Umbilical cord (tissue), 2 donors: Measurements from ENCODE around the gene AIP. TPM values are rescaled to one million over a fixed set of nuclear protein-coding genes. Genes with fewer than 3 reads are reported as not detected.
"Not testable (repeated sequence)": the region's sequence is repeated elsewhere in the genome, so short reads cannot be mapped to it uniquely, and the experiment has no call there.

Source experiments
- DNase-seq: peaks from one replicate; pipeline ENCODE4 v3.0.0-alpha.2; 2015; ENCODE audit warnings: low spot score
- total RNA-seq: library from RNA; depleted of rRNA; stranded (reverse); fragments of >200 nt; gene quantifications from one replicate; pipeline ENCODE4 v1.2.3, GENCODE V29; 2014; ENCODE audit warnings: low replicate concordance; ENCODE audit not compliant: insufficient read depth

Gene AIP
- total RNA-seq, 1 donor from 2014 or later: 78.0 TPM

GRCh38 chr11:67505605-67506396 is 23.0 kb downstream of the AIP start:
- DNase-seq: peak; percentile 90

DNA sequence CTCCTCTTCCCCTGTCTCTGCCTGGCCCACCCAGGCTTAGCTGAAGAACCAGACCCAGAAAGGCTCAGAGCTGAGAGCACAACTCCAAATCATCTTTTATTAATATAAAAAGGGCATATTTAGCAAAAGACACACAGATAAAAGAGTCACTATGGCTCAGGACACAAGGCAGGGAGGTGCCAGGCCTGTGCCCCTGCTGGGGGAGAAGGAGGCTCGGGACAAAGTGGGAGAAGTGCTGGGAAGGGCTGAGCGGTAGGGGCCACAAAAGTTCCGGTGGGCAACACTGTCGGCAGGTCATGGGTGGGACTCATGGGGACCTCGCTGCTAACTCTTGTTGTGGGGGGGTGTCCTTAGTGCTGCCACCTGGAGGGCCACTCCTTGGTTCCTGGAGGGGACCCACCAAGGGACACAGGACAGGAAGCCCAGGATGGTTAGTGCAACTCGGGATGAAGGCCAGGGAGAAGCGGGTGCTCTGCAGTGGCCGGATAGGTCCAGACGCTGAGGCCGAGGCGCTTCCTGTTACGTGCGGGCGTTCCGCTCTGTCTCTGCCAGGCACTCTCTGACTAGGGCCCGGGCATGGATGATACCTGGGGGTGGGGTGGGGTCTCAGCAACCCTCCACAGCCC is 23.7 kb downstream of the AIP start:
- no peak for DNase-seq

- DNase-seq: no peak
Measured at GRCh38 chr11:67507242-67507863, 24.5 kb downstream of the AIP start.

DNA sequence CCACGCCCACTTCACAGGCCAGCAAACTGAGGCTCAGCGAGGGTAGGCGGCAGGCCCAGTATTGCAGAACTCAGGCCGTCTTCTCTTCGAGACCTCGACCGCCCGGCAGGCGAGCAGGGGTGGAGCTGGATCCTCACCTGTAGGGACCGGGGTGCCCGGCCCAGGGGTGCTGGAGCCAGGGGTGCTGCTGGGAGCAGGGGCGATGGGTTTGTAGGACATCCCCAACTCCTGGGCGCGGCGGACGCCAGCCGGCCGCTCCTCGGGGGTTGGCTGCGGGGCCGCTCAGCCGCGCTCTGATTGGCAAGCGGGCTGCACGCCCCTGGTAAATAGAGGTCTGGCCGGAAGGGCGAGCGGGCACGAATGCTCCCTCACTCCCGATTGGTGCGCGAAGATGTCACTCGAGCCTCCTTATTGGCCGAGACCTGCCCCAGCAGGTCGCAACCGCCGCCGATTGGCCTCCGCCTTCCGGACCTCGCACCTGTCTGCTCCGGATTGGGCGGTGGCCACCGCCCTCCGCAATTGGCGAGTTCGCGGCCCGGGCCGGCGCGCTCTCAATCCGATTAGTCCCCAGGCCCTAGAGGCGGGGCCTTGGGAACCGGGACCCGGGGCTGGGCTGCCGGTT is 25.1 kb downstream of the AIP start, which contains the start of gene CDK2AP2:
Gene CDK2AP2 (minus strand): TSS at position 299 of the 622 bp plus-strand sequence. CDS start 80 bp downstream, at position 219.
- peak; percentile 98 for DNase-seq

GRCh38 chr11:67508486-67509121 is 25.8 kb downstream of the AIP start:
- DNase-seq: peak; percentile 98

DNA sequence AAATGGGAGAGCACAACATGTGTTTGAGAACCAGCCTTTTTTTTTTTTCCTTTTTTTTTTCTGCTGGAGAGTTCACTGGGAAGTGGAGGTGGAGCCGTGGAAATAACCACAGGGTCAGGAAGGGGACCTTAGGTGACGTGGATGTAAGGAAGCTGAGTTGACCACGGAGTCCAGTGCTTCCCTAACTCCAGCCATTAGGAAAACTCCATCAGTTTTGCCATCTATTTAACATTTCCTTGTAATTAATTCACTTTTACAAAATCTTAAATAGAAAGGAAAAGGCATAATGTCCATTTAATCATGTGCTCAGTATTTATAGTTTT is 27.2 kb downstream of the AIP start:
- DNase-seq: no peak

DNA sequence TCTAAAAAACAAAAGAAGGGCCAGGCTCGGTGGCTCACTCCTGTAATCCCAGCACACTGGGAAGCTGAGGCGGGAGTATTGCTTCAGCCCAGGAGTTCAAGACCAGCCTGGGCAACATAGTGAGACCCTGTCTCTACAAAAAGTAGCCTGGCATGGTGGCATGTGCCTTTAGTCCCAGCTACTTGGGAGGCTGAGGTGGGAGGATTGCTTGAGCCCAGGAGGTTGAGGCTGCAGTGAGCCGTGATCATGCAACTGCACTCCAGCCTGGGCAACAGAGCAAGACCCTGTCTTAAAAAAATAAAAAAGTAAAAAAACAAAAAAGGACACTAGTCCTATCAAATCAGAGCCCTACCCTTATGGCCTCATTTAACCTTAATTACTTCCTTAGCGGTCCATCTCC is 28.7 kb downstream of the AIP start:
- DNase-seq: not testable (repeated sequence)

DNA sequence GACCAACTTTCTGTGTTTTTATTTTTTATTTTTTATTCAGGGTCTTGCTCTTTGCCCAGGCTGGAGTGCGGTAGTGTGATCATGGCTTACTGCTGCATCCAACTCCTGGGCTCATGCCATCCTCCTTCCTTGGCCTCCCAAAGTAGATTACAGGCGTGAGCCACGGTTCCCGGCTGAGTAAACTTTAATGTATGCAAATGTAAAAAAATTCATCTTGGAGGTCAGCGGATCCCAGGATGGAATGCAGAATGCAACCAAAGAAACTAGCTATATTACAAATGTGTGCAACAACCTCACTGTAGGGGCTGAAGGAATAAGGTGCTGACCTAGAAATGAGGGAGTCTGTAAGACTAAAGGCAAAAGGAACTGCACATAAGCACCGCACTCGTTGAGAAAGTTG is 31.3 kb downstream of the AIP start:
- DNase-seq: no peak

- no peak for DNase-seq
Measured at GRCh38 chr11:67516806-67517205, 34.0 kb downstream of the AIP start.

DNA sequence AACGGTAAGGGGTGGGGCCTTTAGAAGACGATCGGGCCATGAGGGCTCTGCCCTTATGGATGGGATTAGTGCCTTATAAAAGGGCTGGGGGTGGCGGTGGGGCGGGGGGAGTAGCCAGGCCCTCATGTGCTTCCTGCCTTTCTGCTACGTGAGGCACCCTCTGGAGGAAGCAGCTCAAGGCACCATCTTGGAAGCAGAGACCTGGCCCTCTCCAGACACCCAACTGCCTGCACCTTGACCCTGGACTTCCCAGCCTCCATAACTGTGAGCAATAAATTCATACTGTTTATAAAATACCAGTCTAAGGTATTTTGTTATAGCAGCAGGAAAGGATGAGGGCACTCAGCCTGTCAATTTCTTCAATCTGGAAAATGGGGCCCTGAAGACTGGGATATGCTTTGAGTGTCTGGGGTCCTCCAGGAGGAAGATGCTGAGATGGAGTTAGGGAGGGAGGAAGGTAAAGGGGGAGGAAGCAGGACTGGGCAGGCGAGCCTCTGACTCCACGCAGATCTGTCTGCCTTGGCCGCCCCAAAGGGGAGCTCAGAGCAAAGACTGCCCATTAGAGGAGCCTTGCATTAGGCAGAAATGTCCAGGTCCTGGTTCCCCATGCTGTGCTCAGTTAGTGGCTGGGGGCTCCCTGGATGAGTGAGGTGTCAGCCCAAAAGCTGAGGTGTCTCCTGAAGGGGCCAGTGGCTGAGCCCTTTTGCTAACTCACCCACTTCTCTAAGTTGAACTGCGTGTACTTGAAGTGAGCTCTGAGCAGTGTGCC is 35.1 kb downstream of the AIP start:
- DNase-seq: no peak

DNA sequence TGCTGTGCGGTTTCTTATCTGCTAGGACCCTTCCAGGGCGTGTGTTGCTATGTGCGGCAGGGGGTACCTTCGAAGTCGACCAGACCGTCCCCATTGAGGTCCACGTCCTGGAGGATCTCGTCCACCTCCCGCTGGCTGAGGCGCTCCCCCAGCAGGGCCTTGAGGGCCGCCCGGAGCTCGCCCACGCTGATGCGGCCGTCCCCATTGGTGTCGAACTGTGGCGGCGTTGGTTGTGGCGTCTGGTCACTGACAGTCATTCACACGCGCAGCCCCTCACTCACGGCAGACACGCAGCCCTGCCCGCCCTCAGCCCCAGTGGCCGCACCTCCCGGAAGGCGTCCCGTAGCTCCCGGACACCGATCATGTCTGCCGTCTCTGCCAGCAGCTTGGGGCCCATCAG is 36.9 kb downstream of the AIP start:
- DNase-seq: no peak

DNA sequence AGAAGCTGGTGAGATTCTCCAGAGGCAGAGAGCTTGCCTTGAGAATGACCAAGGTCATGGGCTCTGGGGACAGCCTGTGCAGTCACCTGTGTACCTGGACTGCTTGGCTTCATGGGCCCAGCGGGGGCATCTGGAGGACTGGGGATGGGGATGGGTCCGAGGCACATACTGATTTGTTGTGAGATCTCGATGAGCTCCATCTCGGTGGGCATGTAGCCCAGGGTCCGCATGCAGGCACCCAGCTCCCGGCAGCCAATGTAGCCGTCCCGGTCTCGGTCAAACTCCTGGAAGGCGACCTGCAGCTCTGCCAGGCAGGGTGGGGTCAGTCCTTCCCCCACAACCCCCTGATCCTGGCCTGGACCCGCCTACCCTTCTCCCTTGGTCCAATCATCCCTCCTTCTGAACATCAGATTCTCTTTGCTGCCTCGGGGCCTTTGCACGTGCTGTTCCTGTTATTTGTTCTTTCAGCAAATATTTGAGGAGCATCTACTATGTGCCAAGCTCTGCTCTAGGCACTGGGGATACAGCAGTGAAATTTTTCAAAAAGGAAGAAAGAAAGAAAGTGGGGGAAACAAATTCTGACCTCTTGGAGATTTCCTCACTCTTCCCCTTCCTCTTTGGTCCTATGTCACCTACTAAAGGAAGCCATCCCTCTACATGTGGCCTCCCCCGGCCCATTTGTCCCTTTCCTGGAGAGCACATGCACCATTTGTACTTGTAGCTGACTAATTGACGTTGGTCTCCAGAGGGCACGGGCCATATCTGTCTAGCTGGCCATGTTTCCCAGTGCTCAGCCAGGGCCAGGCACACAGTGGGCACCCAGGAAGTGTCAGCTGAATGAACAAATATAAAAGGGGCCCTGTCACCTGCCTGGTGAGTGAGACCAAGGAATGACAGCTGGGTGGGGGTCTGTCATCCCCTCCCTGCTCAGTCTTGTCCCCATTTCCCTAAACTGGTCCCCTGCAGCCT is 38.3 kb downstream of the AIP start:
- DNase-seq: no peak

DNA sequence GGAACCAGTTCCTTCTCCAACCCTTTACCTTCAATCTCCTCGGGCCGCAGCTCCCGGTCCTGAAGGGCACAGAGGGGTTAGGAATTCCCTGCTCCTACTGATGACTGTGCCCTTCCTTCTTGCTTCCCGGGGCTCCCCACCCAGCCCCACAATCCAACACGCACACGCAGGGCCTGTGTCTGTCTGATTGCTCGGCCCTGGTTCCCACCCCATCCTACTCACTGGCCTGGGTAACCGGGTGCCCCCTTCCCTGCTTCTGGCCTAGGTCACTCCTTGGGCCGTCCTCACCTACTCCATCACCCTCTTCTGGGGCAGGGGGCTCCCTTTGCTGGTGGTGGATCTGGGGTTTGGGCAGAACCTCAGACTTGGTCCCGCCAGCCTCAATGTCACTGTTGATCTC is 39.1 kb downstream of the AIP start:
- DNase-seq: no peak

GRCh38 chr11:67522338-67522737 is 39.5 kb downstream of the AIP start:
- no peak for DNase-seq

DNA sequence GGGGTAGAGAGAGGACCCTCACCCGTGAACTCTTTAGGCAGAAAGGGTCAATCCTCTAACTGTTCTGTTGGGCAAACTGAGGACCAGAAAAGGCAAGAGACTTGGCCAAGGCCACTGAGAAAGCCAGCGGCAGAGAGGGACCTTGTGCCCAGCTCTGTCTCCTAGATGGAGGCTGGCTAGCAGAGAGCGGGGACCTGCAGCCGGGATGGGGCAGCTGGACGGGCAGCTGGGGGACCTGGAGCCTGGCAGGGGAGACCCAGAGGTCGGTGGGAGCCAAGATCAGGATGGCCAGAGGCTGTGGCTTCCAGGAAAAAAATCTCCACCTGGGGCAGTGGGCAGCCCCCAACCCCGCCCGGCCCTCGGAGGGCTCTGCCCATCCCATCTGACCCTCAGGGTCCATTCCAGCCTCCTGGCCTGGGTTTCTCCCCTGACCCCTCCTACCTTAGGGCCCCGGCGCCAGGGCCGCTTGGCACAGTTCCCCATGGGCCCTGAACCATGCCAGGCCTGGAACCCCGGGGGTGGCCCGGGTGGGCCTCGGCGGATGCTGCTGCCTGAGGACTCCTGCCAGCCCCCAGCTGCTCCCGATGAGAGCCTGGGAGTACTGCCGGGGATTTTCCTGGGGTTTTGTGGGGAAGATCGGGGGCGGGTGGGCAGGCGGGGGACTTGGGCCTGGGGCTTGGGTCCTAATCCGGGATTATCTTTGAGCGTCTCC is 40.2 kb downstream of the AIP start, which contains the start of gene CABP2:
Gene CABP2 (minus strand): TSS at position 603 of the 712 bp plus-strand sequence. CDS start 120 bp downstream, at position 483.
- DNase-seq: no peak

DNA sequence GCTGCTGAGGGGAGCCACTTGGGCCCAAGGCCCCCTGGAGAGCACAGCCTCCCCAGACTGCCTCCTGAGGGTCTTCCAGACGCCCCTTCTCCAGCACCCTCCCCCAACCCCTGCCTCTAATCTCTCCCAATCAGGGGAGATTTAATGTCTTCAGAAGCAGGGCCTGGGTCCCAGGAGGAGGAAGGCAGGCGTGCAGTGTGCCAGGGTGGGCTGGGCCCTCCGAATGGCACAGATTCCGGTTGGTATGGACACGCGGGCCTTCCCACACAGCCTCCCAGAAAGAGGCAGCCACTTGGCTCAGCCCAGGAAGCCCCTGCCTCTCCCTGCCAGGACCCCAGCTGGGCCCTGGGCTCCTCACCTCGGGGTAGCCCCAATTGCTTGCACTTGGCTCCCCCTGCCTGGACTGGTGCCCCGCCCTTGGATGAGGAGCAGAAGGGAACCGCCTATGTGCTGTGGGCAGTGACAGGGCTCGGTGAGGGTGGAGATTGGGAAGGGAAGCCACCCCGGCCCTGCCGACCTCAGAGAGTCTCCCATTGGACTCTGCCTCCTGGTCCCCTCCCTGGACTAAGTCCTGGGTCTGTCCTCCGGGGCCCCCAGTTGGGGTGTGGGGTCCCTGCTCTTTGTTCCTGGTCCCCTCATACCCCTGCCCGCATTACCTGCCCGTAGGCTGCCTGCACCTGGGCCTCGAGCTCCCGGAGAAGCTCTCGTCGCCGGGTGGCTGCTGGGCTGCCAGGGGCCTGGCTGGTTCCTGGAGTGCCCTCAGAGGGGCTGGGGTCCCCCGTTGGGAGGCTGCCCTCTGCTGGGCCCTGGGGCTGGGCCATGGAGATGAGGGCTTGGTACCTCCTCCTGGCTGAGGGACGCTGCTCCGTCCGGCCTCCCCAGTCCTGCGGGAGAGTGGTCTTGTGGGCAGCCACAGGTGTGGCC is 41.0 kb downstream of the AIP start:
- no peak for DNase-seq

DNA sequence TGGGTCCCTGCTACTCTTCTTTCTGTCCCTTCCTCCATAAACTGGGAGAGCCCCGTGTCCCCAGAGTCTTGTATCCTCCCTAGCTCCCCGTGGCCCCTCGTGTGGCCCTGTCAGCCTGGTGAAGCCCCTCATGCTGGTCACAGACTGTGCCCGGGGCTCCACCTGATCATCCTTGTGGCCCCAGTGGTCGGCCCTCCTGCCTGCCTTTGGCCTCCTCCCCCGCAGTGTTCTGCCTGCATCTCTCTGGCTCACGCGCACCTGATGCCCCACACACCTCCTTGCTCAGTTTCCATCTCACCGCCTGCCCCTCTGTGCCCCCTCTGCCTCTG is 41.6 kb downstream of the AIP start:
- DNase-seq: no peak

DNA sequence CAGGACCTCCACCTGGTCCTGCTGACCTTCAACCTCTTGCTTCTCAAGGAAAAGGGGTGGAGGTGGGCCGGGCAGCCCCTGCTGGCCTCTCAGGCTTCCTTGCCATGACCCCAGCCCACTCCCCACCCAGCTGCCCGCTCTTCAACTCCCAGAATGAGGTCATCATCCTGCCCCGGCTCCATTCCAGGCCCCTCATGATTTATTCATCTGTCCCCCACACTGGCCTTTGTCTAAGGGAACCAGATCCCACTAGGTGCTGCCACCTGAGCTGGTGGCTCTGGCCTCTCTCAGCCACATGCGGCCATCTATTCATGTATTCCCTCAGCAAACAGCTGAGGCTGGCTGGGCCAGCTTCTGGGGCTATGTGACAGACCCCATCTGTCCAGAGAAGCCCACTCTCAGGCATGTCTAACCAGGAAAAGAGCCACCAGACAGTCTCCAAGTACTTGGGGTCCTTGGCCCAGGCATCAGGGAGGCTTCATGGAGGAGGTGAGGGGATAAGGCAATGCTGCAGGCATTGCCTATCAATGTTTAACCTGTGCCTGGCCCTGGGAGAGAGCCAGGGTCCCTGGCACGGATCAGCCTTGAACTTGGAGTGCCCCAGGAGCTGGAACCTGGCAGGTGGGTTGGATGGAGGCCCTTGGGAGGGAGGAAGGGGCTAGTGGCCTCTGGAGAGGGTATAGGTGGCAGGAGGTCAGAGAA is 42.6 kb downstream of the AIP start:
- DNase-seq: no peak
